IMR-90 (cell line): ENCODE measurements around the gene CA4. TPM values are rescaled to one million over a fixed set of nuclear protein-coding genes. Genes with fewer than 3 reads are reported as not detected.
"Not testable (repeated sequence)": the region's sequence is repeated elsewhere in the genome, so short reads cannot be mapped to it uniquely, and the experiment has no call there.

Experiments
- ATAC-seq: fragments of 200-7000 bp; cut with Tn5 transposase; 2 replicates; pipeline ENCODE4 v1.9.1; 2020; ENCODE audit warnings: low read depth, mild to moderate bottlenecking, moderate library complexity
- BruUV-seq: library from RNA; stranded (reverse); fragments of 400-500 nt; replicated peaks from 2 replicates; lab custom pipeline; 2021; lab: Mats Ljungman, UMichigan
- CTCF ChIA-PET: fragments of 300-600 bp; formaldehyde crosslinking; extraction: SDS; loops from one replicate; lab custom pipeline; 2021; ENCODE audit warnings: antibody characterized with exemption; lab: Yijun Ruan, JAX
- POLR2A ChIA-PET: fragments of 300-600 bp; sonication (Branson Sonifier 250); formaldehyde crosslinking; loops from one replicate; lab custom pipeline; 2022; ENCODE audit warnings: antibody characterized with exemption; ENCODE audit not compliant: unreplicated experiment; lab: Charles Lee
- DNase-seq: peaks from one replicate; pipeline ENCODE4 v3.0.0; 2013
- H2AFZ ChIP-seq: replicated peaks from 2 replicates; pipeline ENCODE3; 2013; ENCODE audit warnings: low read length, mild to moderate bottlenecking; ENCODE audit not compliant: poor library complexity
- H2AK5ac ChIP-seq: 2 replicates; pipeline ENCODE4 v1.6.1; 2013; ENCODE audit warnings: low read depth, low read length, inconsistent platforms
- H2AK9ac ChIP-seq: replicated peaks from 2 replicates; pipeline ENCODE3; 2013; ENCODE audit warnings: mild to moderate bottlenecking, low read depth, low read length, moderate library complexity; ENCODE audit not compliant: poor library complexity
- H2BK120ac ChIP-seq: 2 replicates; pipeline ENCODE4 v1.6.1; 2013; ENCODE audit warnings: low read depth, low read length, inconsistent platforms
- H2BK15ac ChIP-seq: 3 replicates; pipeline ENCODE4 v1.6.1; 2013; ENCODE audit warnings: low read depth, low read length, inconsistent platforms
- H2BK20ac ChIP-seq: 2 replicates; pipeline ENCODE4 v1.6.1; 2013; ENCODE audit warnings: low read depth, mild to moderate bottlenecking, inconsistent platforms, low read length, moderate library complexity
- H2BK5ac ChIP-seq: 2 replicates; pipeline ENCODE4 v1.6.1; 2013; ENCODE audit warnings: mild to moderate bottlenecking, low read depth, low read length, inconsistent platforms; ENCODE audit not compliant: poor library complexity, severe bottlenecking
- H3K14ac ChIP-seq: replicated peaks from 2 replicates; pipeline ENCODE4 v1.6.1; 2013; ENCODE audit warnings: low read depth, low read length, inconsistent platforms
- H3K18ac ChIP-seq: 2 replicates; pipeline ENCODE4 v1.6.1; 2013; ENCODE audit warnings: low read depth, low read length, control low read depth
- H3K23ac ChIP-seq: 2 replicates; pipeline ENCODE4 v1.6.1; 2013; ENCODE audit warnings: low read depth, low read length, inconsistent platforms
- H3K27ac ChIP-seq: 2 replicates; pipeline ENCODE4 v1.5.1; 2013; ENCODE audit warnings: mild to moderate bottlenecking, control low read depth, low read length; ENCODE audit not compliant: insufficient read depth
- H3K27me3 ChIP-seq: 2 replicates; pipeline ENCODE4 v1.6.1; 2013; ENCODE audit warnings: low read length; ENCODE audit not compliant: control insufficient read depth, insufficient read depth
- H3K36me3 ChIP-seq: 2 replicates; pipeline ENCODE4 v1.6.1; 2013; ENCODE audit warnings: low read length, mixed read lengths; ENCODE audit not compliant: control insufficient read depth, insufficient read depth
- H3K4ac ChIP-seq: 2 replicates; pipeline ENCODE4 v1.6.1; 2013; ENCODE audit warnings: low read depth, low read length, inconsistent platforms
- H3K4me1 ChIP-seq: 2 replicates; pipeline ENCODE4 v1.6.1; 2013; ENCODE audit warnings: low read length, mixed read lengths; ENCODE audit not compliant: control insufficient read depth, insufficient read depth
- H3K4me2 ChIP-seq: 2 replicates; pipeline ENCODE4 v1.6.1; 2013; ENCODE audit warnings: low read depth, mild to moderate bottlenecking, control low read depth, low read length, moderate library complexity
- H3K4me3 ChIP-seq: 2 replicates; pipeline ENCODE4 v1.5.1; 2013; ENCODE audit warnings: low read depth, mild to moderate bottlenecking, control low read depth, low read length, moderate library complexity; ENCODE audit not compliant: insufficient read depth
- H3K56ac ChIP-seq: 2 replicates; pipeline ENCODE4 v1.6.1; 2013; ENCODE audit warnings: low read length, inconsistent platforms; ENCODE audit not compliant: insufficient read depth; ENCODE audit errors: extremely low read depth
- H3K79me1 ChIP-seq, 2 experiments: 2 replicates each; pipeline ENCODE4 v1.6.1; 2013; ENCODE audit warnings: low read length in 2 of 2, inconsistent platforms in 1 of 2, low read depth in 1 of 2
- H3K9ac ChIP-seq: 2 replicates; pipeline ENCODE4 v1.6.1; 2013; ENCODE audit warnings: low read depth, low read length, control low read depth
- H3K9me1 ChIP-seq: 2 replicates; pipeline ENCODE4 v1.6.1; 2013; ENCODE audit warnings: low read length, inconsistent platforms; ENCODE audit not compliant: insufficient read depth
- H3K9me3 ChIP-seq: 2 replicates; pipeline ENCODE4 v1.6.1; 2013; ENCODE audit warnings: low read length; ENCODE audit not compliant: control insufficient read depth, insufficient read depth
- H4K20me1 ChIP-seq: 2 replicates; pipeline ENCODE4 v1.6.1; 2013; ENCODE audit warnings: low read length, inconsistent platforms; ENCODE audit not compliant: insufficient read depth
- H4K5ac ChIP-seq: 2 replicates; pipeline ENCODE4 v1.6.1; 2013; ENCODE audit warnings: mild to moderate bottlenecking, low read depth, low read length, control low read depth
- H4K8ac ChIP-seq, 2 experiments: 2 replicates each; pipeline ENCODE4 v1.6.1; 2013; ENCODE audit warnings: low read depth in 2 of 2, low read length in 2 of 2, control low read depth in 1 of 2, inconsistent platforms in 1 of 2
- H4K91ac ChIP-seq: 2 replicates; pipeline ENCODE4 v1.6.1; 2013; ENCODE audit warnings: low read depth, low read length, inconsistent platforms; ENCODE audit not compliant: insufficient read depth
- WGBS, 2 experiments: methylation state at CpG; one replicate each; pipeline versions ENCODE4 v1.1.5 to v1.1.7; 2013; ENCODE audit warnings: missing lambda C conversion rate in 2 of 2; ENCODE audit not compliant: insufficient read length in 1 of 2; ENCODE audit errors: extremely low coverage in 2 of 2; 5-methylcytosine and 5-hydroxymethylcytosine counted together
- dilution Hi-C: fragments of 300-500 bp; cut with HindIII; formaldehyde crosslinking; loops from one replicate; pipeline ENCODE4 v1.14.3; 2018; ENCODE audit warnings: low sequenced_read_pairs; ENCODE audit not compliant: unreplicated experiment
- in situ Hi-C: fragments of 300-500 bp; cut with MboI; formaldehyde crosslinking; loops from 3 replicates; pipeline ENCODE4 v1.14.3; 2019; ENCODE audit warnings: low sequenced_read_pairs, inconsistent platforms, mixed read lengths
- intact Hi-C: fragments of 100-400 bp; cut with micrococcal nuclease; formaldehyde crosslinking; loops from 2 replicates; pipeline ENCODE4 v1.10.0; 2022
- polyA plus RNA-seq, 3 experiments: library from polyadenylated mRNA; depleted of rRNA; stranded (reverse); fragments of >200 nt; gene quantifications; 2 replicates each; pipeline ENCODE4 v1.2.3, GENCODE V29; 2012; ENCODE audit warnings: low replicate concordance in 1 of 3
- total RNA-seq: library from RNA; depleted of rRNA; stranded (reverse); fragments of >200 nt; gene quantifications from 2 replicates; pipeline ENCODE4 v1.2.3, GENCODE V29; 2012

CA4 gene
- total and polyA plus RNA-seq, 2 of the 4 experiments (the other 2 are of a cell fraction): not detected

GRCh38 chr17:60100577-60100976, 49.2 kb upstream of the CA4 start:
- H2BK120ac ChIP-seq: peak overlapping the region; percentile 46; the same call in 1 of the 2 replicates
- in situ Hi-C loops, POLR2A ChIA-PET, H3K4ac ChIP-seq, intact Hi-C loops, H2BK15ac ChIP-seq, CTCF ChIA-PET, H4K8ac ChIP-seq, H3K4me3 ChIP-seq, H2BK20ac ChIP-seq, H4K20me1 ChIP-seq, H3K9ac ChIP-seq, H3K79me1 ChIP-seq, H4K5ac ChIP-seq, H3K18ac ChIP-seq, H3K9me3 ChIP-seq, H3K4me1 ChIP-seq, H3K4me2 ChIP-seq, H4K91ac ChIP-seq, H2AK9ac ChIP-seq, H3K56ac ChIP-seq, dilution Hi-C loops, H3K27ac ChIP-seq, H2AFZ ChIP-seq, H3K27me3 ChIP-seq, H3K36me3 ChIP-seq, H3K23ac ChIP-seq, H3K14ac ChIP-seq, H3K9me1 ChIP-seq, H2AK5ac ChIP-seq, BruUV-seq, DNase-seq: not testable (repeated sequence)
- WGBS, 2 experiments: no CpG with 5 or more reads among the region's 2 CpGs
- ATAC-seq: peak; percentile 43
- peak overlapping the region; percentile 65 for H2BK5ac ChIP-seq

- Histone ChIP-seq H2AFZ (peak overlapping the region; percentile 80), H3K79me1 (peaks cover 0 to 16% of the 10 kb centered on the region in 2 experiments; a peak in 2 of 4 replicates), H3K14ac (peak overlapping the region; percentile 92), H2BK15ac (peak overlapping the region; percentile 99; the same call in 2 of the 3 replicates), H3K9me1 (peaks cover 13% of the 10 kb centered on the region; the same call in 1 of the 2 replicates), H3K4me2 (peak overlapping the region; percentile 66; the same call in 1 of the 2 replicates), H3K18ac (peak overlapping the region; percentile 95; the same call in 1 of the 2 replicates), H3K4me3 (peak overlapping the region; percentile 26; the same call in 1 of the 2 replicates), H4K8ac (peak overlapping the region; percentile 0 to 97; a peak in 3 of 4 replicates), H4K5ac (peak overlapping the region; percentile 81; the same call in 1 of the 2 replicates), H4K91ac (peak overlapping the region; percentile 98), H3K23ac (peak overlapping the region; percentile 99), H2BK20ac (peak overlapping the region; percentile 100), H2BK120ac (peak overlapping the region; percentile 99), H3K4ac (peak overlapping the region; percentile 96), H2AK5ac (peak overlapping the region; percentile 91; the same call in 1 of the 2 replicates), H2BK5ac (peak overlapping the region; percentile 73), H3K9ac (peak overlapping the region; percentile 77; the same call in 1 of the 2 replicates), H3K56ac (peak overlapping the region; percentile 84)
- H3K4me1 ChIP-seq, POLR2A ChIA-PET, DNase-seq, H3K27ac ChIP-seq, H3K9me3 ChIP-seq, H2AK9ac ChIP-seq, dilution Hi-C loops, BruUV-seq, intact Hi-C loops, H4K20me1 ChIP-seq, H3K27me3 ChIP-seq, H3K36me3 ChIP-seq, in situ Hi-C loops: not testable (repeated sequence)
- ATAC-seq: peak; percentile 24
- WGBS, 2 experiments: 100% methylated on average over 3 of the region's 11 CpGs; no CpG with 5 or more reads in 1 of the 2 experiments
- CTCF ChIA-PET: interaction anchor here (0.8 to 1.1 kb wide), 2 partner anchors 13 to 15 kb away, joined by 3 read pairs; no protein-coding TSS in a partner anchor
Measured at GRCh38 chr17:60102015-60102631, 47.6 kb upstream of the CA4 start.
